Ishikawa (cell line): Measurements from ENCODE around the gene BRAT1.

Experiments
- CREB1 ChIP-seq: IDR thresholded peaks from 2 replicates; pipeline ENCODE4 v1.6.1; 2012; ENCODE audit warnings: low read depth
- EP300 ChIP-seq: IDR thresholded peaks from 2 replicates; pipeline ENCODE4 v1.6.1; 2012; ENCODE audit warnings: borderline replicate concordance
- FOXM1 ChIP-seq: IDR thresholded peaks from 2 replicates; pipeline ENCODE4 v1.6.1; 2012; ENCODE audit warnings: low read depth, borderline replicate concordance
- MAX ChIP-seq: IDR thresholded peaks from 2 replicates; pipeline ENCODE4 v1.6.1; 2012
- YY1 ChIP-seq: IDR thresholded peaks from 2 replicates; pipeline ENCODE4 v1.6.1; 2012; ENCODE audit warnings: low read depth
- TF ChIP-seq, protein P1 (sequence below): IDR thresholded peaks from 2 replicates; pipeline ENCODE4 v1.6.1; 2012; ENCODE audit warnings: low read depth, mild to moderate bottlenecking
- TF ChIP-seq, protein P2 (sequence below): IDR thresholded peaks from 2 replicates; pipeline ENCODE4 v1.6.1; 2012

DNA sequence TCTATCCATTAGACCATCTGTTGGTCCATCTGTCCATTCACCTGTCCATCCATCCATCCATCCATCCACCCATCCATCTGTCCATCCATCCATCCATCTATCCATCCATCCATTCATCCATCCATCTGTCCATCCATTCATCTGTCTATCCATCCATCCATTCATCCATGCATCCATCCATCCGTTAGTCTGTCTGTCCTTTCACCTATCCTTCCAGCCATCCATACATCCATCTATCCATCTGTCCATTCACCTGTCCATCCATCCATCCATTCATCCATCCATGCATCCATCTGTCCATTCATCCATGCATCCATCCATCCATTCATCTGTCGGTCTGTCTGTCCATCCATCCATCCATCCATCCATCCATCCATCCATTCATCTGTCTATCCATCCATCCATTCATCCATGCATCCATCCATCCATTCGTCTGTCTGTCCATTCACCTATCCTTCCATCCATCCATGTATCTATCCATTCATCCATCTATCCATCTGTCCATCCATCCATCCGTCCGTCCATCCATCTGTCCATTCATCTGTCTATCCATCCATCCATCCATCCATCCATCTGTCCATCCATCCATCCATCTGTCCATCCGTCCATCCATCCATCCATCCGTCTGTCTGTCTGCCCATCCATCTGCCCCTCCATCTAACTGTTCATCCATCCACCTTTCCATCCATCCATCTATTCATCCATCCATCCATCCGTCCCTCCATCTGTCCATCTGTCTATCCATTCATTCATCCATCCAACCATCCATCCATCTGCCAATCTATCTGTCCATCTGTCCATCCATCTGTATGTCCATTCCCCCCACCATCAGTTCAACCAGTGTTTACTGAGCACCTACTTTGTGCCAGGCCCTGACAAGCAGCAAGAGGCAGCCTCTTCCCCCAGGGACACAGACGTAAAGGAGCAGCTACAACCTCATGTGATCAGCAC is 40.6 kb downstream of the BRAT1 start:
- no peak for TF ChIP-seq MAX
- TF ChIP-seq FOXM1 = no peak
- no peak for TF ChIP-seq YY1
- no peak for TF ChIP-seq EP300
- TF ChIP-seq, protein P1, sequence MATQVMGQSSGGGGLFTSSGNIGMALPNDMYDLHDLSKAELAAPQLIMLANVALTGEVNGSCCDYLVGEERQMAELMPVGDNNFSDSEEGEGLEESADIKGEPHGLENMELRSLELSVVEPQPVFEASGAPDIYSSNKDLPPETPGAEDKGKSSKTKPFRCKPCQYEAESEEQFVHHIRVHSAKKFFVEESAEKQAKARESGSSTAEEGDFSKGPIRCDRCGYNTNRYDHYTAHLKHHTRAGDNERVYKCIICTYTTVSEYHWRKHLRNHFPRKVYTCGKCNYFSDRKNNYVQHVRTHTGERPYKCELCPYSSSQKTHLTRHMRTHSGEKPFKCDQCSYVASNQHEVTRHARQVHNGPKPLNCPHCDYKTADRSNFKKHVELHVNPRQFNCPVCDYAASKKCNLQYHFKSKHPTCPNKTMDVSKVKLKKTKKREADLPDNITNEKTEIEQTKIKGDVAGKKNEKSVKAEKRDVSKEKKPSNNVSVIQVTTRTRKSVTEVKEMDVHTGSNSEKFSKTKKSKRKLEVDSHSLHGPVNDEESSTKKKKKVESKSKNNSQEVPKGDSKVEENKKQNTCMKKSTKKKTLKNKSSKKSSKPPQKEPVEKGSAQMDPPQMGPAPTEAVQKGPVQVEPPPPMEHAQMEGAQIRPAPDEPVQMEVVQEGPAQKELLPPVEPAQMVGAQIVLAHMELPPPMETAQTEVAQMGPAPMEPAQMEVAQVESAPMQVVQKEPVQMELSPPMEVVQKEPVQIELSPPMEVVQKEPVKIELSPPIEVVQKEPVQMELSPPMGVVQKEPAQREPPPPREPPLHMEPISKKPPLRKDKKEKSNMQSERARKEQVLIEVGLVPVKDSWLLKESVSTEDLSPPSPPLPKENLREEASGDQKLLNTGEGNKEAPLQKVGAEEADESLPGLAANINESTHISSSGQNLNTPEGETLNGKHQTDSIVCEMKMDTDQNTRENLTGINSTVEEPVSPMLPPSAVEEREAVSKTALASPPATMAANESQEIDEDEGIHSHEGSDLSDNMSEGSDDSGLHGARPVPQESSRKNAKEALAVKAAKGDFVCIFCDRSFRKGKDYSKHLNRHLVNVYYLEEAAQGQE = no peak
- TF ChIP-seq, protein P2, sequence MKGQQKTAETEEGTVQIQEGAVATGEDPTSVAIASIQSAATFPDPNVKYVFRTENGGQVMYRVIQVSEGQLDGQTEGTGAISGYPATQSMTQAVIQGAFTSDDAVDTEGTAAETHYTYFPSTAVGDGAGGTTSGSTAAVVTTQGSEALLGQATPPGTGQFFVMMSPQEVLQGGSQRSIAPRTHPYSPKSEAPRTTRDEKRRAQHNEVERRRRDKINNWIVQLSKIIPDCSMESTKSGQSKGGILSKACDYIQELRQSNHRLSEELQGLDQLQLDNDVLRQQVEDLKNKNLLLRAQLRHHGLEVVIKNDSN = no peak
- no peak for TF ChIP-seq CREB1
